Activated CD8-positive, alpha-beta T cell treated with anti-CD3 and anti-CD28 coated beads for 36 hours (primary cell): ENCODE measurements around the gene TAF1C. TPM values are rescaled to one million over a fixed set of nuclear protein-coding genes. Genes with fewer than 3 reads are reported as not detected.
A peak's percentile ranks its signal among the peaks of the same experiment; 100 is the strongest.

Source experiments
- ATAC-seq: fragments of 200-7000 bp; cut with Tn5 transposase; one replicate; pipeline ENCODE4 v1.10.0; 2021; ENCODE audit warnings: mild to moderate bottlenecking, moderate library complexity
- CTCF ChIA-PET: fragments of 350-600 bp; sonication (Branson Sonifier 250); formaldehyde crosslinking; loops from one replicate; lab custom pipeline; 2021; ENCODE audit warnings: antibody characterized with exemption; lab: Charles Lee
- POLR2A ChIA-PET: fragments of 350-600 bp; sonication (Branson Sonifier 250); formaldehyde crosslinking; loops from one replicate; lab custom pipeline; 2021; ENCODE audit warnings: antibody characterized with exemption; lab: Charles Lee
- DNase-seq: peaks from one replicate; pipeline ENCODE4 v3.0.0-alpha.2; 2020
- H3K27ac Mint-ChIP-seq: one replicate; pipeline ENCODE4 v1.8.0; 2021; ENCODE audit warnings: mild to moderate bottlenecking, mixed read lengths
- H3K27me3 Mint-ChIP-seq: one replicate; pipeline ENCODE4 v1.8.0; 2021; ENCODE audit warnings: mixed read lengths
- H3K36me3 Mint-ChIP-seq: one replicate; pipeline ENCODE4 v1.8.0; 2021; ENCODE audit warnings: low read depth, mixed read lengths
- H3K4me1 Mint-ChIP-seq: one replicate; pipeline ENCODE4 v1.8.0; 2021; ENCODE audit warnings: low read depth, mixed read lengths
- H3K4me3 Mint-ChIP-seq: one replicate; pipeline ENCODE4 v1.8.0; 2021; ENCODE audit warnings: mild to moderate bottlenecking, moderate library complexity, mixed read lengths
- H3K9me3 Mint-ChIP-seq: one replicate; pipeline ENCODE4 v1.8.0; 2021; ENCODE audit warnings: mixed read lengths
- CTCF ChIP-seq: fragments of 200-600 bp; IDR thresholded peaks from one replicate; pipeline ENCODE4 v1.8.0; 2022; ENCODE audit warnings: antibody characterized with exemption, mild to moderate bottlenecking
- intact Hi-C: fragments of 100-400 bp; cut with micrococcal nuclease; formaldehyde crosslinking; loops from one replicate; pipeline ENCODE4 v1.10.0; 2022
- total RNA-seq, 2 experiments: library from RNA; stranded (reverse); gene quantifications; one replicate each; pipeline ENCODE4 v1.2.3, GENCODE V29; 2021

TAF1C gene
- total RNA-seq, 2 experiments from 2014 or later: 59.3 to 62.6 TPM

GRCh38 chr16:84194470-84195200 lies 7.8 kb upstream of the TAF1C start:
- intact Hi-C loops: no loop called here

GRCh38 chr16:84194018-84194417 lies 7.2 kb upstream of the TAF1C start:
- CTCF ChIA-PET: no interaction called here
- POLR2A ChIA-PET: interaction anchor here (1.1 to 1.7 kb wide), 2 partner anchors 77 to 309 kb away, joined by 3 to 4 read pairs; partner anchors contain the start of gene MBTPS1
- H3K4me1 Mint-ChIP-seq: peaks cover 16% of the 10 kb centered on the region
- DNase-seq (peak; percentile 24), ATAC-seq (peak; percentile 28)
- H3K36me3 Mint-ChIP-seq: no peaks in the 10 kb centered on the region
- H3K4me3 Mint-ChIP-seq: peak overlapping the region; percentile 61
- TF ChIP-seq CTCF: no peak
- no peaks in the 10 kb centered on the region for H3K27me3 Mint-ChIP-seq
- H3K9me3 Mint-ChIP-seq: no peaks in the 10 kb centered on the region
- peak overlapping the region; percentile 73 for H3K27ac Mint-ChIP-seq
- intact Hi-C loops: no loop called here

More at GRCh38 chr16:84194470-84195200, 7.8 kb upstream of the TAF1C start:
- no peak for TF ChIP-seq CTCF
- H3K9me3 Mint-ChIP-seq: no peaks in the 10 kb centered on the region
- ChIA-PET POLR2A (interaction anchor here (1.7 kb wide), 1 partner anchor 78 kb away, joined by 4 read pairs; the partner anchor contains the start of gene MBTPS1), CTCF (interaction anchor here (1.1 kb wide), 1 partner anchor 132 kb away, joined by 3 read pairs; no protein-coding TSS in a partner anchor)
- H3K4me3 Mint-ChIP-seq: peak overlapping the region; percentile 61
- peaks cover 16% of the 10 kb centered on the region for H3K4me1 Mint-ChIP-seq
- ATAC-seq: peak; percentile 81
- DNase-seq: peak; percentile 77
- no peaks in the 10 kb centered on the region for H3K27me3 Mint-ChIP-seq
- H3K36me3 Mint-ChIP-seq: no peaks in the 10 kb centered on the region
- peak overlapping the region; percentile 73 for H3K27ac Mint-ChIP-seq

- intact Hi-C loops: no loop called here
- peaks cover 16% of the 10 kb centered on the region for H3K4me1 Mint-ChIP-seq
- H3K27me3 Mint-ChIP-seq: no peaks in the 10 kb centered on the region
- TF ChIP-seq CTCF: no peak
- H3K36me3 Mint-ChIP-seq: no peaks in the 10 kb centered on the region
- peak overlapping the region; percentile 61 for H3K4me3 Mint-ChIP-seq
- DNase-seq (peak; percentile 36), ATAC-seq (peak; percentile 31)
- H3K27ac Mint-ChIP-seq: peak overlapping the region; percentile 73
- no peaks in the 10 kb centered on the region for H3K9me3 Mint-ChIP-seq
- ChIA-PET POLR2A (interaction anchor here (0.7 to 1.1 kb wide), 2 partner anchors 76 to 310 kb away, joined by 3 to 4 read pairs; partner anchors contain the start of gene MBTPS1), CTCF (no interaction called here)
These were observed 6.6 kb upstream of the TAF1C start for GRCh38 chr16:84193480-84193879.

- Mint-ChIP-seq H3K4me3 (no peak overlapping the region), H3K36me3 (peaks cover 3% of the 10 kb centered on the region), H3K27me3 (no peaks in the 10 kb centered on the region), H3K4me1 (peaks cover 16% of the 10 kb centered on the region), H3K9me3 (no peaks in the 10 kb centered on the region), H3K27ac (no peak overlapping the region)
- ChIA-PET CTCF (no interaction called here), POLR2A (interaction anchor here (1.0 kb wide), 1 partner anchor 13 kb away, joined by 3 read pairs; no protein-coding TSS in a partner anchor)
- DNase-seq: no peak
- TF ChIP-seq CTCF: no peak
- no peak for ATAC-seq
- intact Hi-C loops: no loop called here
These were observed 4.6 kb upstream of the TAF1C start for GRCh38 chr16:84191466-84191865.
